H1 (cell line): ENCODE results near the gene ACTL9. TPM values are rescaled to one million over a fixed set of nuclear protein-coding genes. Genes with fewer than 3 reads are reported as not detected.

Source experiments
- CTCF ChIA-PET: fragments of 300-600 bp; sonication (Branson Sonifier 250); formaldehyde crosslinking; loops from one replicate; lab custom pipeline; 2021; ENCODE audit not compliant: partially characterized antibody; lab: Charles Lee
- POLR2A ChIA-PET: fragments of 300-600 bp; sonication (Branson Sonifier 250); formaldehyde crosslinking; loops from one replicate; lab custom pipeline; 2021; ENCODE audit warnings: inconsistent platforms; ENCODE audit not compliant: partially characterized antibody; lab: Charles Lee
- DNase-seq, 2 experiments: peaks; one replicate each; pipeline versions ENCODE4 v3.0.0 to v3.0.0-alpha.2; 2010 to 2022; ENCODE audit warnings: low spot score in 2 of 2, low read depth in 1 of 2, mixed read lengths in 1 of 2
- FAIRE-seq: peaks from 2 replicates; lab custom pipeline; 2011; peaks lifted over from hg19 to GRCh38; lab: Jason Lieb, UNC
- H2AFZ ChIP-seq: 2 replicates; pipeline ENCODE4 v1.8.1; 2012; ENCODE audit warnings: low read length, inconsistent platforms
- H2AK5ac ChIP-seq: 2 replicates; pipeline ENCODE4 v1.6.1; 2013; ENCODE audit warnings: low read depth, low read length
- H2BK120ac ChIP-seq: replicated peaks from 2 replicates; pipeline ENCODE3; 2013; ENCODE audit warnings: low read depth, low read length, inconsistent platforms
- H2BK12ac ChIP-seq: 2 replicates; pipeline ENCODE4 v1.6.1; 2013; ENCODE audit warnings: low read depth, low read length
- H2BK15ac ChIP-seq: 2 replicates; pipeline ENCODE4 v1.6.1; 2013; ENCODE audit warnings: low read length
- H2BK20ac ChIP-seq: 2 replicates; pipeline ENCODE4 v1.6.1; 2013; ENCODE audit warnings: low read length
- H2BK5ac ChIP-seq: 2 replicates; pipeline ENCODE4 v1.6.1; 2013; ENCODE audit warnings: low read depth, low read length
- H3K14ac ChIP-seq: 2 replicates; pipeline ENCODE4 v1.6.1; 2013; ENCODE audit warnings: inconsistent platforms; ENCODE audit not compliant: insufficient read length
- H3K18ac ChIP-seq: 2 replicates; pipeline ENCODE4 v1.6.1; 2013; ENCODE audit warnings: low read length; ENCODE audit errors: extremely low read depth
- H3K23ac ChIP-seq: 2 replicates; pipeline ENCODE4 v1.6.1; 2013; ENCODE audit warnings: inconsistent platforms; ENCODE audit not compliant: insufficient read length
- H3K23me2 ChIP-seq: 2 replicates; pipeline ENCODE4 v1.6.1; 2013; ENCODE audit warnings: low read depth, low read length
- H3K27ac ChIP-seq: 2 replicates; pipeline ENCODE4 v1.6.1; 2011; ENCODE audit warnings: low read depth, low read length, inconsistent platforms
- H3K27me3 ChIP-seq, 4 experiments: replicated peaks in 1 of 4; 1 replicate in 1 of 4; 2 replicates in 3 of 4; pipeline versions ENCODE4 v1.6.1 to v1.8.1; 2011 to 2013; ENCODE audit warnings: low read length in 3 of 4, mild to moderate bottlenecking in 3 of 4, inconsistent platforms in 2 of 4, mixed read lengths in 2 of 4, moderate library complexity in 1 of 4; ENCODE audit not compliant: control insufficient read depth in 3 of 4, insufficient read depth in 3 of 4; ENCODE audit errors: extremely low read depth in 1 of 4
- H3K36me3 ChIP-seq, 4 experiments: 2 replicates each; pipeline versions ENCODE4 v1.6.1 to v1.8.1; 2011 to 2013; ENCODE audit warnings: mild to moderate bottlenecking in 4 of 4, low read length in 3 of 4, moderate library complexity in 2 of 4, control low read depth in 1 of 4, inconsistent platforms in 1 of 4; ENCODE audit not compliant: insufficient read depth in 4 of 4, control insufficient read depth in 2 of 4
- H3K4ac ChIP-seq: replicated peaks from 2 replicates; pipeline ENCODE3; 2013; ENCODE audit warnings: low read length, low read depth, mixed read lengths, inconsistent platforms; ENCODE audit not compliant: insufficient read length
- H3K4me1 ChIP-seq, 4 experiments: replicated peaks in 1 of 4; 1 replicate in 1 of 4; 2 replicates in 3 of 4; pipeline versions ENCODE4 v1.6.1 to v1.8.1; 2011 to 2013; ENCODE audit warnings: low read length in 3 of 4, inconsistent platforms in 2 of 4, mixed read lengths in 1 of 4; ENCODE audit not compliant: insufficient read depth in 4 of 4, control insufficient read depth in 3 of 4
- H3K4me2 ChIP-seq, 2 experiments: 2 replicates each; pipeline versions ENCODE4 v1.6.1 to v1.8.1; 2011 to 2013; ENCODE audit warnings: low read depth in 2 of 2, low read length in 2 of 2, control low read depth in 1 of 2, inconsistent platforms in 1 of 2, mild to moderate bottlenecking in 1 of 2; ENCODE audit not compliant: insufficient read depth in 1 of 2
- H3K4me3 ChIP-seq, 4 experiments: fragments of 200-600, 300-600 bp in 1 of 4; sonication (generic), shearing (Covaris generic), sonication (Bioruptor Twin) in 1 of 4; 2 replicates each; pipeline versions ENCODE4 v1.5.1 to v1.8.1; 2011 to 2016; ENCODE audit warnings: low read length in 4 of 4, low read depth in 3 of 4, control low read depth in 2 of 4, inconsistent platforms in 2 of 4, mild to moderate bottlenecking in 2 of 4, mixed read lengths in 1 of 4, moderate library complexity in 1 of 4; ENCODE audit not compliant: insufficient read depth in 2 of 4; ENCODE audit errors: extremely low read depth in 1 of 4
- H3K56ac ChIP-seq: replicated peaks from 2 replicates; pipeline ENCODE3; 2013; ENCODE audit warnings: low read depth, mild to moderate bottlenecking, mixed read lengths, low read length, inconsistent platforms; ENCODE audit not compliant: insufficient read length
- H3K79me1 ChIP-seq: 2 replicates; pipeline ENCODE4 v1.6.1; 2013; ENCODE audit warnings: low read depth, low read length, control low read depth
- H3K79me2 ChIP-seq, 2 experiments: 2 replicates each; pipeline versions ENCODE4 v1.6.1 to v1.8.1; 2012 to 2013; ENCODE audit warnings: low read length in 2 of 2, mild to moderate bottlenecking in 2 of 2, inconsistent platforms in 1 of 2; ENCODE audit not compliant: insufficient read depth in 2 of 2, control insufficient read depth in 1 of 2
- H3K9ac ChIP-seq, 4 experiments: replicated peaks in 1 of 4; 1 replicate in 1 of 4; 2 replicates in 3 of 4; pipeline versions ENCODE4 v1.6.1 to v1.8.1; 2011 to 2013; ENCODE audit warnings: low read depth in 3 of 4, low read length in 3 of 4, control low read depth in 2 of 4, mild to moderate bottlenecking in 2 of 4, moderate library complexity in 2 of 4, inconsistent platforms in 1 of 4; ENCODE audit errors: extremely low read depth in 1 of 4
- H3K9me3 ChIP-seq, 2 experiments: 2 replicates each; pipeline versions ENCODE4 v1.6.1 to v1.8.1; 2012 to 2013; ENCODE audit warnings: mild to moderate bottlenecking in 2 of 2, moderate library complexity in 2 of 2, control low read depth in 1 of 2, inconsistent platforms in 1 of 2, low read depth in 1 of 2, low read length in 1 of 2, mixed read lengths in 1 of 2; ENCODE audit not compliant: insufficient read depth in 2 of 2
- H4K20me1 ChIP-seq, 2 experiments: replicated peaks in 1 of 2; 2 replicates each; pipeline versions ENCODE3 to v1.8.1; 2011 to 2013; ENCODE audit warnings: inconsistent platforms in 2 of 2, low read length in 2 of 2, mild to moderate bottlenecking in 1 of 2; ENCODE audit not compliant: insufficient read depth in 2 of 2, control insufficient read depth in 1 of 2
- H4K5ac ChIP-seq: 2 replicates; pipeline ENCODE4 v1.6.1; 2013; ENCODE audit warnings: low read length, low read depth, mixed read lengths, inconsistent platforms; ENCODE audit not compliant: insufficient read length
- H4K8ac ChIP-seq: 2 replicates; pipeline ENCODE4 v1.8.0; 2013; ENCODE audit warnings: mild to moderate bottlenecking, moderate library complexity, low read length, inconsistent platforms; ENCODE audit not compliant: insufficient read depth; ENCODE audit errors: extremely low read depth
- H4K91ac ChIP-seq: replicated peaks from 2 replicates; pipeline ENCODE3; 2013; ENCODE audit warnings: low read length, mixed read lengths, inconsistent platforms; ENCODE audit not compliant: insufficient read length
- BRCA1 ChIP-seq: IDR thresholded peaks from 2 replicates; pipeline ENCODE4 v1.6.1; 2012; ENCODE audit warnings: low read depth, low read length, improper control_type of control experiment
- CBX8 ChIP-seq: fragments of 300-800, 300-1000 bp; sonication (generic); IDR thresholded peaks from 2 replicates; pipeline ENCODE4 v1.7.1; 2016; ENCODE audit warnings: low read depth, low read length, borderline replicate concordance
- CEBPB ChIP-seq: IDR thresholded peaks from 2 replicates; pipeline ENCODE4 v1.6.1; 2012; ENCODE audit warnings: low read depth, low read length
- CHD2 ChIP-seq: IDR thresholded peaks from 2 replicates; pipeline ENCODE4 v1.6.1; 2012; ENCODE audit warnings: low read length, improper control_type of control experiment
- CTCF ChIP-seq, 3 experiments: IDR thresholded peaks; 1 replicate in 2 of 3; 2 replicates in 1 of 3; pipeline versions ENCODE4 v1.5.1 to v1.6.1; 2011; ENCODE audit warnings: low read length in 3 of 3, mild to moderate bottlenecking in 3 of 3, inconsistent platforms in 2 of 3, low read depth in 1 of 3, moderate library complexity in 1 of 3; ENCODE audit not compliant: insufficient read depth in 1 of 3; ENCODE audit errors: control extremely low read depth in 1 of 3
- EGR1 ChIP-seq: IDR thresholded peaks from 2 replicates; pipeline ENCODE4 v1.6.1; 2011; ENCODE audit warnings: low read depth, low read length, borderline replicate concordance
- POLR2A ChIP-seq, 2 experiments: IDR thresholded peaks; 1 replicate in 1 of 2; 2 replicates in 1 of 2; pipeline ENCODE4 v1.6.1; 2011; ENCODE audit warnings: low read depth in 2 of 2, low read length in 2 of 2, mild to moderate bottlenecking in 2 of 2; ENCODE audit errors: control extremely low read depth in 1 of 2
- SAP30 ChIP-seq: fragments of 300-600 bp; sonication (generic); IDR thresholded peaks from 2 replicates; pipeline ENCODE4 v1.7.1; 2012; ENCODE audit warnings: low read length, moderate library complexity, mild to moderate bottlenecking, inconsistent platforms; ENCODE audit not compliant: insufficient read depth, insufficient replicate concordance
- SP1 ChIP-seq: IDR thresholded peaks from 2 replicates; pipeline ENCODE4 v1.6.1; 2011; ENCODE audit warnings: low read depth, low read length
- TAF7 ChIP-seq: optimal IDR thresholded peaks from 2 replicates; pipeline ENCODE3; 2011; ENCODE audit warnings: low read depth, mild to moderate bottlenecking, inconsistent platforms, low read length, moderate library complexity, borderline replicate concordance
- TBP ChIP-seq: IDR thresholded peaks from 2 replicates; pipeline ENCODE4 v1.6.1; 2011; ENCODE audit warnings: low read depth, low read length, improper control_type of control experiment
- ZNF274 ChIP-seq: IDR thresholded peaks from 2 replicates; pipeline ENCODE4 v1.7.0; 2012; ENCODE audit warnings: low read length, borderline replicate concordance; ENCODE audit errors: extremely low read depth
- WGBS, 2 experiments: shearing (Covaris generic) in 1 of 2; methylation state at CpG; one replicate each; pipeline versions ENCODE4 v1.1.6 to v1.1.7; 2013 to 2015; ENCODE audit warnings: low lambda C conversion rate in 2 of 2, mixed read lengths in 2 of 2, inconsistent platforms in 1 of 2, low coverage in 1 of 2, missing lambda C conversion rate in 1 of 2; ENCODE audit not compliant: insufficient replicate concordance in 2 of 2, insufficient coverage in 1 of 2, insufficient read length in 1 of 2; ENCODE audit errors: extremely low coverage in 1 of 2, missing lambda C conversion rate in 1 of 2; 5-methylcytosine and 5-hydroxymethylcytosine counted together
- polyA plus RNA-seq, 7 experiments: library from polyadenylated mRNA; depleted of rRNA in 3 of 7; stranded (reverse) in 5 of 7; unstranded in 2 of 7; fragments of >200 nt in 5 of 7; fragments of 200-250 nt in 2 of 7; gene quantifications; 1 replicate in 5 of 7; 2 replicates in 1 of 7; 4 replicates in 1 of 7; pipeline versions ENCODE4 v1.2.1 to v1.2.3, GENCODE V29; 2011 to 2013; ENCODE audit warnings: missing spikeins in 2 of 7, mixed read lengths in 2 of 7
- total RNA-seq: library from RNA; stranded (reverse); fragmentation: NEBNext Ultra II Directional; extraction: Animal tissue kit (Norgen Biotek cat#: 25700); gene quantifications from 2 replicates; pipeline ENCODE4 v1.2.1, GENCODE V29; 2021

ACTL9 gene
- total and polyA plus RNA-seq, 2 of the 8 experiments (the other 6 are each of a cell fraction or from before 2014, with no cell fraction given), result not detected

DNA sequence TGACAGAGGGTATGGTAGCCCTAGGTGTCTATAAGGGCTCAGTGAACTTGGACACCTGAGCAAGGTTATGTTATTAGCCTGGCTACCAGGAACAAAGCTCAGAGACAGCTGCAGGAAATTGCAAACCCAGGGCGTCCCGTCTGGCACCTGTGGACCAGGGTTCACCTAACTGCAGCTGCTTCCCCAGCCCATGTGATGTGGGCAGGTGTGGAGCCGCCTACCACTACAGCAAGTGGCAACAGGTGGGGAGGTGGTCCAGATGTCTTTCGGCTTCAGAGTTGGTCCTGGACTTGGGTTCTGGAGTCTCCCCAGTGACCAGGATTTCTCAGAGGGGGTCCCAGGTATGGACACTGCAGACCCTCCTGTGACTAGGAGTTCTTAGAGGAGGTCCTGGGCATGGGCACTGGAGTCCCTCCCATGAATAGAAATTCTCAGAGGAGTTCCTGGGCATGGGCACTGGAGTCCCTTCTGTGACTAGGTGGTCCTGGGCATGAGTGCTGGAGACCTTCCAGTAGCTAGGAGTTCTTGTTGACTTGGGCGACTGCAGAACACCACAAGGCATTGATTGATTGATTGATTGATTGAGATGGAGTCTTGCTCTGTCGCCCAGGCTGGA lies 25.2 kb downstream of the ACTL9 start:
- H4K91ac ChIP-seq, result no peak overlapping the region
- H2BK12ac ChIP-seq, result no peak overlapping the region
- no peaks in the 10 kb centered on the region for H3K36me3 ChIP-seq
- H4K5ac ChIP-seq, result no peak overlapping the region
- WGBS, 2 experiments, result 72% methylated on average over 6 of the region's 6 CpGs; no CpG with 5 or more reads in 1 of the 2 experiments
- FAIRE-seq, result no peak
- no peaks in the 10 kb centered on the region for H4K20me1 ChIP-seq
- H2BK5ac ChIP-seq, result no peak overlapping the region
- H3K27ac ChIP-seq, result no peak overlapping the region
- H3K56ac ChIP-seq, result no peak overlapping the region
- no peak for DNase-seq
- H3K23ac ChIP-seq, result no peak overlapping the region
- ChIA-PET CTCF (no interaction called here), POLR2A (interaction anchor here (0.5 kb wide), 1 partner anchor 26 kb away, joined by 3 read pairs; no protein-coding TSS in a partner anchor)
- no peaks in the 10 kb centered on the region for H3K79me2 ChIP-seq
- no peak overlapping the region for H3K18ac ChIP-seq
- no peak overlapping the region for H3K9ac ChIP-seq
- no peak overlapping the region for H3K4ac ChIP-seq
- H2AK5ac ChIP-seq, result no peak overlapping the region
- H4K8ac ChIP-seq, result no peak overlapping the region
- H3K23me2 ChIP-seq, result peaks cover 8% of the 10 kb centered on the region; the same call in 1 of the 2 replicates
- H3K79me1 ChIP-seq, result no peaks in the 10 kb centered on the region
- H2BK15ac ChIP-seq, result no peak overlapping the region
- H3K4me2 ChIP-seq, result no peak overlapping the region
- no peaks in the 10 kb centered on the region for H3K4me1 ChIP-seq
- peaks cover 13 to 24% of the 10 kb centered on the region in 2 experiments; a peak in 3 of 4 replicates for H3K9me3 ChIP-seq
- H2BK20ac ChIP-seq, result no peak overlapping the region
- H3K14ac ChIP-seq, result no peak overlapping the region
- H2AFZ ChIP-seq, result no peak overlapping the region
- no peaks in the 10 kb centered on the region for H3K27me3 ChIP-seq
- H2BK120ac ChIP-seq, result no peak overlapping the region
- no peak overlapping the region for H3K4me3 ChIP-seq
- TF ChIP-seq EGR1 (no peak), BRCA1 (no peak), CEBPB (no peak), CTCF (IDR thresholded peaks at IDR 0.05; ENCODE audit: control extremely low read depth in 1 of 3, insufficient read depth in 1 of 3, low read depth in 1 of 3, low read length in 3 of 3) (no peak), SAP30 (no peak), TAF7 (no peak), ZNF274 (no peak), SP1 (no peak), CHD2 (no peak), TBP (no peak), CBX8 (no peak), POLR2A (IDR thresholded peaks at IDR 0.05; ENCODE audit: control extremely low read depth in 1 of 2, low read depth in 2 of 2, low read length in 2 of 2) (no peak)
